ENCODE data around the gene CELF4.

- TF ChIP-seq CTCF (IDR thresholded peaks at IDR 0.05; ENCODE audit: extremely low read depth in 1 of 2, insufficient read depth in 1 of 2, low read depth in 1 of 2, low read length in 2 of 2) (no peak), POLR2A (IDR thresholded peaks at IDR 0.05; ENCODE audit: low read depth, low read length) (no peak), POLR2AphosphoS5 (IDR thresholded peaks at IDR 0.05; ENCODE audit: insufficient read depth, low read depth, low read length) (no peak), JUN (IDR thresholded peaks at IDR 0.05; ENCODE audit: borderline replicate concordance, insufficient read depth, insufficient read length, low read depth) (no peak), EZH2 (IDR thresholded peaks at IDR 0.05; ENCODE audit: borderline replicate concordance, low read depth, low read length, severe bottlenecking) (no peak)
Observed at GRCh38 chr18:37242091-37242490, 323.5 kb downstream of the CELF4 start.
